HepG2 (cell line): ENCODE data around the gene LSR. TPM values are rescaled to one million over a fixed set of nuclear protein-coding genes. Genes with fewer than 3 reads are reported as not detected.

Source experiments
- HDAC2 ChIP-seq: sonication (generic); formaldehyde crosslinking; IDR thresholded peaks from 2 replicates; pipeline ENCODE4 v1.4.0; 2020; ENCODE audit warnings: missing genetic modification reagents
- MEF2D ChIP-seq: sonication (generic); formaldehyde crosslinking; IDR thresholded peaks from 2 replicates; pipeline ENCODE4 v1.5.1; 2020; ENCODE audit warnings: mild to moderate bottlenecking, missing genetic modification reagents
- SNRNP70 ChIP-seq: fragments of 200-400 bp; formaldehyde crosslinking; IDR thresholded peaks from 2 replicates; pipeline ENCODE4 v1.6.1; 2017; ENCODE audit warnings: mild to moderate bottlenecking, low read depth, low read length, moderate library complexity
- ZKSCAN1 ChIP-seq: fragments of 150-350 bp; IDR thresholded peaks from 2 replicates; pipeline ENCODE4 v1.6.1; 2014; ENCODE audit warnings: low read length
- ZMYM2 ChIP-seq: sonication (generic); formaldehyde crosslinking; IDR thresholded peaks from 2 replicates; pipeline ENCODE4 v1.8.0; 2022; ENCODE audit warnings: mild to moderate bottlenecking, missing genetic modification reagents
- ZNF207 ChIP-seq: fragments of 450-650 bp; IDR thresholded peaks from 2 replicates; pipeline ENCODE4 v1.6.1; 2016; ENCODE audit warnings: antibody characterized with exemption, borderline replicate concordance
- ZNF34 ChIP-seq: sonication (generic); formaldehyde crosslinking; IDR thresholded peaks from 2 replicates; pipeline ENCODE4 v1.4.0; 2020; ENCODE audit warnings: mild to moderate bottlenecking, missing genetic modification reagents, borderline replicate concordance
- ZNF644 ChIP-seq: IDR thresholded peaks from 2 replicates; pipeline ENCODE4 v1.6.1; 2016; ENCODE audit warnings: low read depth
- polyA plus RNA-seq, 8 experiments: library from polyadenylated mRNA; depleted of rRNA in 3 of 8; stranded (reverse) in 7 of 8; unstranded in 1 of 8; fragments of >200 nt; fragmentation: Illumina TruSeq in 4 of 8; extraction: Trizol in 4 of 8; gene quantifications; 2 replicates each; pipeline versions ENCODE4 v1.2.1 to v1.2.3, GENCODE V29; 2011 to 2016; ENCODE audit warnings: low read depth in 4 of 8, missing spikeins in 1 of 8, mixed read lengths in 1 of 8; ENCODE audit not compliant: insufficient read depth in 1 of 8
- total RNA-seq, 5 experiments: library from RNA; depleted of rRNA; stranded (reverse); fragments of >200 nt; fragmentation: Illumina TruSeq; extraction: Trizol; gene quantifications; 2 replicates each; pipeline ENCODE4 v1.2.3, GENCODE V29; 2016; ENCODE audit warnings: low read depth in 1 of 5
- TF ChIP-seq, protein P1 (sequence below): sonication (generic); formaldehyde crosslinking; IDR thresholded peaks from 2 replicates; pipeline ENCODE4 v1.8.0; 2022; ENCODE audit warnings: mild to moderate bottlenecking, missing genetic modification reagents, moderate library complexity
- TF ChIP-seq, protein P2 (sequence below): sonication (generic); formaldehyde crosslinking; IDR thresholded peaks from 2 replicates; pipeline ENCODE4 v1.4.0; 2020; ENCODE audit warnings: low read depth, missing genetic modification reagents
- TF ChIP-seq, protein P3 (sequence below): IDR thresholded peaks from 2 replicates; pipeline ENCODE4 v1.6.1; 2018; ENCODE audit warnings: missing genetic modification reagents, mild to moderate bottlenecking, missing compliant biosample characterization
- TF ChIP-seq, protein P4 (sequence below): IDR thresholded peaks from 2 replicates; pipeline ENCODE4 v1.6.1; 2016; ENCODE audit warnings: low read depth, control low read depth
- TF ChIP-seq, protein P5 (sequence below): sonication (generic); formaldehyde crosslinking; IDR thresholded peaks from 2 replicates; pipeline ENCODE4 v1.5.0; 2020; ENCODE audit warnings: missing genetic modification reagents, mild to moderate bottlenecking, borderline replicate concordance
- TF ChIP-seq, protein P6 (sequence below): sonication (generic); formaldehyde crosslinking; IDR thresholded peaks from 2 replicates; pipeline ENCODE4 v1.5.0; 2020; ENCODE audit warnings: mild to moderate bottlenecking, missing genetic modification reagents, moderate library complexity
- TF ChIP-seq, protein P7 (sequence below): sonication (generic); formaldehyde crosslinking; conservative IDR thresholded peaks from 2 replicates; pipeline ENCODE4 v1.8.1; 2023; ENCODE audit warnings: missing genetic modification reagents

The LSR gene
- total and polyA plus RNA-seq, 2 of the 13 experiments (the other 11 are each of a cell fraction or from before 2014, with no cell fraction given), result 29.2 to 79.2 TPM

DNA sequence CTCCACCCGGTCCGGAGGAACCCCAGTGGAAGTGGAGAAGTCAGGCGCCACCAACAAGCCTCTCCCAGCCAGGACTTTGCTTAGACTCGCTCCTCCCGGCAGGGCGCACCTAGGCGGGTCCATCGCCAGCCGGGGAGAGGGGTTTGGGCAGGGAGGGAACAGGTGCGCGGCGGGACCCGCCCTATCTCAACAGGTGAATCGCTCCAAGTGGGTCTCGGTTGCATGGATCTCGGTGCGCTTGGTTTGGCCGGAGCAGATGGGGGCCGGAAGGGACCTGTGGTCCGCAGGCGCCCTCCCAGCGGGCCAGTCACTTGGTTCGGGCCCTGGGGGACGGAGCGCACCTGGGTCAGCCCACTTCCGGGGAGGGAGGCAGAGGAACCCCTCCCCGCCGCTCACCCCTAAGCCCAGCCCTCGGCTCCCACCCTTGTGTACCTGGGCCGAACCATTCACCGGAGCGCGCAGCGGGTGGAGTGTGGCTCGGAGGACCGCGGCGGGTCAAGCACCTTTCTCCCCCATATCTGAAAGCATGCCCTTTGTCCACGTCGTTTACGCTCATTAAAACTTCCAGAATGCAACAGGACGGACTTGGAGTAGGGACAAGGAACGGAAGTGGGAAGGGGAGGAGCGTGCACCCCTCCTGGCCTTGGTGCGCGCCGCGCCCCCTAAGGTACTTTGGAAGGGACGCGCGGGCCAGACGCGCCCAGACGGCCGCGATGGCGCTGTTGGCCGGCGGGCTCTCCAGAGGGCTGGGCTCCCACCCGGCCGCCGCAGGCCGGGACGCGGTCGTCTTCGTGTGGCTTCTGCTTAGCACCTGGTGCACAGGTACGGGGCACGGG lies at the start of gene LSR (continued):
- TF ChIP-seq, protein P1, sequence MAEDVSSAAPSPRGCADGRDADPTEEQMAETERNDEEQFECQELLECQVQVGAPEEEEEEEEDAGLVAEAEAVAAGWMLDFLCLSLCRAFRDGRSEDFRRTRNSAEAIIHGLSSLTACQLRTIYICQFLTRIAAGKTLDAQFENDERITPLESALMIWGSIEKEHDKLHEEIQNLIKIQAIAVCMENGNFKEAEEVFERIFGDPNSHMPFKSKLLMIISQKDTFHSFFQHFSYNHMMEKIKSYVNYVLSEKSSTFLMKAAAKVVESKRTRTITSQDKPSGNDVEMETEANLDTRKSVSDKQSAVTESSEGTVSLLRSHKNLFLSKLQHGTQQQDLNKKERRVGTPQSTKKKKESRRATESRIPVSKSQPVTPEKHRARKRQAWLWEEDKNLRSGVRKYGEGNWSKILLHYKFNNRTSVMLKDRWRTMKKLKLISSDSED, result no peak
- TF ChIP-seq ZMYM2 (0 out of 2 replicates have a peak, but pooled peaks have one; percentile 24), MEF2D (peak; percentile 17), ZNF644 (no peak), SNRNP70 (no peak), HDAC2 (CRISPR knock-in tag) (peak; percentile 46; the same call in 1 of the 2 replicates), ZKSCAN1 (no peak), ZNF34 (CRISPR knock-in tag) (no peak), ZNF207 (no peak)
- TF ChIP-seq, protein P2, sequence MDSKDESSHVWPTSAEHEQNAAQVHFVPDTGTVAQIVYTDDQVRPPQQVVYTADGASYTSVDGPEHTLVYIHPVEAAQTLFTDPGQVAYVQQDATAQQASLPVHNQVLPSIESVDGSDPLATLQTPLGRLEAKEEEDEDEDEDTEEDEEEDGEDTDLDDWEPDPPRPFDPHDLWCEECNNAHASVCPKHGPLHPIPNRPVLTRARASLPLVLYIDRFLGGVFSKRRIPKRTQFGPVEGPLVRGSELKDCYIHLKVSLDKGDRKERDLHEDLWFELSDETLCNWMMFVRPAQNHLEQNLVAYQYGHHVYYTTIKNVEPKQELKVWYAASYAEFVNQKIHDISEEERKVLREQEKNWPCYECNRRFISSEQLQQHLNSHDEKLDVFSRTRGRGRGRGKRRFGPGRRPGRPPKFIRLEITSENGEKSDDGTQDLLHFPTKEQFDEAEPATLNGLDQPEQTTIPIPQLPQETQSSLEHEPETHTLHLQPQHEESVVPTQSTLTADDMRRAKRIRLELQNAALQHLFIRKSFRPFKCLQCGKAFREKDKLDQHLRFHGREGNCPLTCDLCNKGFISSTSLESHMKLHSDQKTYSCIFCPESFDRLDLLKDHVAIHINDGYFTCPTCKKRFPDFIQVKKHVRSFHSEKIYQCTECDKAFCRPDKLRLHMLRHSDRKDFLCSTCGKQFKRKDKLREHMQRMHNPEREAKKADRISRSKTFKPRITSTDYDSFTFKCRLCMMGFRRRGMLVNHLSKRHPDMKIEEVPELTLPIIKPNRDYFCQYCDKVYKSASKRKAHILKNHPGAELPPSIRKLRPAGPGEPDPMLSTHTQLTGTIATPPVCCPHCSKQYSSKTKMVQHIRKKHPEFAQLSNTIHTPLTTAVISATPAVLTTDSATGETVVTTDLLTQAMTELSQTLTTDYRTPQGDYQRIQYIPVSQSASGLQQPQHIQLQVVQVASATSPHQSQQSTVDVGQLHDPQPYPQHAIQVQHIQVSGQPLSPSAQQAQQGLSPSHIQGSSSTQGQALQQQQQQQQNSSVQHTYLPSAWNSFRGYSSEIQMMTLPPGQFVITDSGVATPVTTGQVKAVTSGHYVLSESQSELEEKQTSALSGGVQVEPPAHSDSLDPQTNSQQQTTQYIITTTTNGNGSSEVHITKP, result peak; percentile 98
- TF ChIP-seq, protein P3, sequence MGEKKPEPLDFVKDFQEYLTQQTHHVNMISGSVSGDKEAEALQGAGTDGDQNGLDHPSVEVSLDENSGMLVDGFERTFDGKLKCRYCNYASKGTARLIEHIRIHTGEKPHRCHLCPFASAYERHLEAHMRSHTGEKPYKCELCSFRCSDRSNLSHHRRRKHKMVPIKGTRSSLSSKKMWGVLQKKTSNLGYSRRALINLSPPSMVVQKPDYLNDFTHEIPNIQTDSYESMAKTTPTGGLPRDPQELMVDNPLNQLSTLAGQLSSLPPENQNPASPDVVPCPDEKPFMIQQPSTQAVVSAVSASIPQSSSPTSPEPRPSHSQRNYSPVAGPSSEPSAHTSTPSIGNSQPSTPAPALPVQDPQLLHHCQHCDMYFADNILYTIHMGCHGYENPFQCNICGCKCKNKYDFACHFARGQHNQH (CRISPR knock-in tag), result peak; percentile 71
- TF ChIP-seq, protein P4, sequence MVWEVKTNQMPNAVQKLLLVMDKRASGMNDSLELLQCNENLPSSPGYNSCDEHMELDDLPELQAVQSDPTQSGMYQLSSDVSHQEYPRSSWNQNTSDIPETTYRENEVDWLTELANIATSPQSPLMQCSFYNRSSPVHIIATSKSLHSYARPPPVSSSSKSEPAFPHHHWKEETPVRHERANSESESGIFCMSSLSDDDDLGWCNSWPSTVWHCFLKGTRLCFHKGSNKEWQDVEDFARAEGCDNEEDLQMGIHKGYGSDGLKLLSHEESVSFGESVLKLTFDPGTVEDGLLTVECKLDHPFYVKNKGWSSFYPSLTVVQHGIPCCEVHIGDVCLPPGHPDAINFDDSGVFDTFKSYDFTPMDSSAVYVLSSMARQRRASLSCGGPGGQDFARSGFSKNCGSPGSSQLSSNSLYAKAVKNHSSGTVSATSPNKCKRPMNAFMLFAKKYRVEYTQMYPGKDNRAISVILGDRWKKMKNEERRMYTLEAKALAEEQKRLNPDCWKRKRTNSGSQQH (CRISPR knock-in tag), result peak; percentile 66
- TF ChIP-seq, protein P5, sequence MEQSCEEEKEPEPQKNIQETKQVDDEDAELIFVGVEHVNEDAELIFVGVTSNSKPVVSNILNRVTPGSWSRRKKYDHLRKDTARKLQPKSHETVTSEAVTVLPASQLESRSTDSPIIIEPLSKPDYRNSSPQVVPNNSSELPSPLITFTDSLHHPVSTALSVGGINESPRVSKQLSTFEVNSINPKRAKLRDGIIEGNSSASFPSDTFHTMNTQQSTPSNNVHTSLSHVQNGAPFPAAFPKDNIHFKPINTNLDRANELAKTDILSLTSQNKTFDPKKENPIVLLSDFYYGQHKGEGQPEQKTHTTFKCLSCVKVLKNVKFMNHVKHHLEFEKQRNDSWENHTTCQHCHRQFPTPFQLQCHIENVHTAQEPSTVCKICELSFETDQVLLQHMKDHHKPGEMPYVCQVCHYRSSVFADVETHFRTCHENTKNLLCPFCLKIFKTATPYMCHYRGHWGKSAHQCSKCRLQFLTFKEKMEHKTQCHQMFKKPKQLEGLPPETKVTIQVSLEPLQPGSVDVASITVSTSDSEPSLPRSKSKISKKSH, result no peak; the same call in none of the 2 replicates
- TF ChIP-seq, protein P6, sequence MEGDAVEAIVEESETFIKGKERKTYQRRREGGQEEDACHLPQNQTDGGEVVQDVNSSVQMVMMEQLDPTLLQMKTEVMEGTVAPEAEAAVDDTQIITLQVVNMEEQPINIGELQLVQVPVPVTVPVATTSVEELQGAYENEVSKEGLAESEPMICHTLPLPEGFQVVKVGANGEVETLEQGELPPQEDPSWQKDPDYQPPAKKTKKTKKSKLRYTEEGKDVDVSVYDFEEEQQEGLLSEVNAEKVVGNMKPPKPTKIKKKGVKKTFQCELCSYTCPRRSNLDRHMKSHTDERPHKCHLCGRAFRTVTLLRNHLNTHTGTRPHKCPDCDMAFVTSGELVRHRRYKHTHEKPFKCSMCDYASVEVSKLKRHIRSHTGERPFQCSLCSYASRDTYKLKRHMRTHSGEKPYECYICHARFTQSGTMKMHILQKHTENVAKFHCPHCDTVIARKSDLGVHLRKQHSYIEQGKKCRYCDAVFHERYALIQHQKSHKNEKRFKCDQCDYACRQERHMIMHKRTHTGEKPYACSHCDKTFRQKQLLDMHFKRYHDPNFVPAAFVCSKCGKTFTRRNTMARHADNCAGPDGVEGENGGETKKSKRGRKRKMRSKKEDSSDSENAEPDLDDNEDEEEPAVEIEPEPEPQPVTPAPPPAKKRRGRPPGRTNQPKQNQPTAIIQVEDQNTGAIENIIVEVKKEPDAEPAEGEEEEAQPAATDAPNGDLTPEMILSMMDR (CRISPR knock-in tag), result peak; percentile 34; the same call in 1 of the 2 replicates
- TF ChIP-seq, protein P7, sequence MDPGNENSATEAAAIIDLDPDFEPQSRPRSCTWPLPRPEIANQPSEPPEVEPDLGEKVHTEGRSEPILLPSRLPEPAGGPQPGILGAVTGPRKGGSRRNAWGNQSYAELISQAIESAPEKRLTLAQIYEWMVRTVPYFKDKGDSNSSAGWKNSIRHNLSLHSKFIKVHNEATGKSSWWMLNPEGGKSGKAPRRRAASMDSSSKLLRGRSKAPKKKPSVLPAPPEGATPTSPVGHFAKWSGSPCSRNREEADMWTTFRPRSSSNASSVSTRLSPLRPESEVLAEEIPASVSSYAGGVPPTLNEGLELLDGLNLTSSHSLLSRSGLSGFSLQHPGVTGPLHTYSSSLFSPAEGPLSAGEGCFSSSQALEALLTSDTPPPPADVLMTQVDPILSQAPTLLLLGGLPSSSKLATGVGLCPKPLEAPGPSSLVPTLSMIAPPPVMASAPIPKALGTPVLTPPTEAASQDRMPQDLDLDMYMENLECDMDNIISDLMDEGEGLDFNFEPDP (CRISPR knock-in tag), result no peak
